NOMO-1 (cell line): ENCODE data around the gene ADGRD1.

Experiments used
- DNase-seq, 2 experiments: peaks; one replicate each; lab custom pipeline; 2025; ENCODE audit not compliant: unreplicated experiment in 2 of 2; lab: John Stamatoyannopoulos, UW

Gene ADGRD1

GRCh38 chr12:131020326-131021153 lies 66.8 kb downstream of the ADGRD1 start:
- DNase-seq = no peak

- no peak for DNase-seq
Observed at GRCh38 chr12:131021154-131021541, 67.4 kb downstream of the ADGRD1 start.

- DNase-seq = no peak
Observed at GRCh38 chr12:131024026-131024425, 70.3 kb downstream of the ADGRD1 start.

GRCh38 chr12:131024721-131025120 lies 71.0 kb downstream of the ADGRD1 start:
- no peak for DNase-seq

GRCh38 chr12:131025234-131025633 lies 71.5 kb downstream of the ADGRD1 start:
- no peak for DNase-seq

- DNase-seq = no peak
Observed at GRCh38 chr12:131025939-131026702, 72.4 kb downstream of the ADGRD1 start.

GRCh38 chr12:131026754-131027153 lies 73.0 kb downstream of the ADGRD1 start:
- no peak for DNase-seq

- DNase-seq = no peak
Observed at GRCh38 chr12:131027264-131027663, 73.6 kb downstream of the ADGRD1 start.

GRCh38 chr12:131027876-131028586 lies 74.3 kb downstream of the ADGRD1 start:
- DNase-seq = no peak

- no peak for DNase-seq
Observed at GRCh38 chr12:131028587-131029338, 75.1 kb downstream of the ADGRD1 start.

GRCh38 chr12:131030472-131031328 lies 77.0 kb downstream of the ADGRD1 start:
- DNase-seq = no peak

- no peak for DNase-seq
Observed at GRCh38 chr12:131032082-131032750, 78.5 kb downstream of the ADGRD1 start.

GRCh38 chr12:131033486-131033885 lies 79.8 kb downstream of the ADGRD1 start:
- DNase-seq = no peak

- DNase-seq = no peak
Observed at GRCh38 chr12:131033886-131034482, 80.3 kb downstream of the ADGRD1 start.

GRCh38 chr12:131034631-131035244 lies 81.0 kb downstream of the ADGRD1 start:
- no peak for DNase-seq

- no peak for DNase-seq
Observed at GRCh38 chr12:131035245-131035681, 81.6 kb downstream of the ADGRD1 start.

- no peak for DNase-seq
Observed at GRCh38 chr12:131038159-131038558, 84.5 kb downstream of the ADGRD1 start.
